Loucy (cell line): Measurements from ENCODE around the gene COLQ.

Experiments used
- H2AFZ ChIP-seq: fragments of 200-600 bp; sonication (generic); 2 replicates; pipeline ENCODE4 v1.6.0; 2016; ENCODE audit warnings: antibody characterized with exemption, mild to moderate bottlenecking, low read length, moderate library complexity
- H3F3A ChIP-seq: fragments of 200-600 bp; 2 replicates; pipeline ENCODE4 v1.6.0; 2016; ENCODE audit warnings: antibody characterized with exemption, low read depth, mild to moderate bottlenecking
- H3K27me3 ChIP-seq: fragments of 200-600 bp; sonication (generic); 2 replicates; pipeline ENCODE4 v1.6.1; 2014; ENCODE audit warnings: low read length, mild to moderate bottlenecking; ENCODE audit not compliant: insufficient read depth, poor library complexity, severe bottlenecking
- H3K36me3 ChIP-seq: fragments of 200-600 bp; sonication (generic); 2 replicates; pipeline ENCODE4 v1.6.1; 2016; ENCODE audit warnings: low read length; ENCODE audit not compliant: insufficient read depth
- H3K4me1 ChIP-seq: fragments of 200-600 bp; sonication (generic); 2 replicates; pipeline ENCODE4 v1.5.1; 2014; ENCODE audit warnings: low read length, mild to moderate bottlenecking; ENCODE audit not compliant: insufficient read depth, poor library complexity, severe bottlenecking
- H3K4me2 ChIP-seq: fragments of 200-600 bp; sonication (generic); 2 replicates; pipeline ENCODE4 v1.6.0; 2014; ENCODE audit warnings: antibody characterized with exemption, low read length, low read depth, mild to moderate bottlenecking; ENCODE audit not compliant: poor library complexity, severe bottlenecking
- H3K4me3 ChIP-seq: fragments of 200-600 bp; sonication (generic); 2 replicates; pipeline ENCODE4 v1.5.1; 2014; ENCODE audit warnings: low read length, mild to moderate bottlenecking, mixed read lengths; ENCODE audit not compliant: poor library complexity, severe bottlenecking
- H3K79me2 ChIP-seq: fragments of 200-600 bp; sonication (generic); 2 replicates; pipeline ENCODE4 v1.6.1; 2014; ENCODE audit warnings: low read length; ENCODE audit not compliant: insufficient read depth
- H3K9ac ChIP-seq: fragments of 200-600 bp; sonication (generic); 2 replicates; pipeline ENCODE4 v1.6.0; 2014; ENCODE audit warnings: mild to moderate bottlenecking, low read depth, low read length, moderate library complexity; ENCODE audit not compliant: poor library complexity, severe bottlenecking
- H3K9me2 ChIP-seq: fragments of 200-600 bp; sonication (generic); replicated peaks from 2 replicates; pipeline ENCODE4 v1.6.1; 2016; ENCODE audit warnings: low read depth, low read length, mixed read lengths
- H3K9me3 ChIP-seq: fragments of 200-600 bp; sonication (generic); 2 replicates; pipeline ENCODE4 v1.6.1; 2014; ENCODE audit warnings: mild to moderate bottlenecking, antibody characterized with exemption, low read length, low read depth; ENCODE audit not compliant: insufficient read depth
- H4K20me1 ChIP-seq: fragments of 200-600 bp; sonication (generic); 2 replicates; pipeline ENCODE4 v1.6.0; 2014; ENCODE audit warnings: antibody characterized with exemption, low read length, mild to moderate bottlenecking; ENCODE audit not compliant: insufficient read depth, poor library complexity, severe bottlenecking
- EZH2phosphoT487 ChIP-seq: fragments of 200-600 bp; IDR thresholded peaks from 2 replicates; pipeline ENCODE4 v1.6.1; 2018; ENCODE audit warnings: antibody characterized with exemption, mild to moderate bottlenecking, moderate library complexity, borderline replicate concordance
- TF ChIP-seq, protein P1 (sequence below): fragments of 200-600 bp; sonication (generic); conservative IDR thresholded peaks from 2 replicates; pipeline ENCODE4 v1.5.1; 2014; ENCODE audit warnings: mild to moderate bottlenecking, antibody characterized with exemption, low read length

COLQ gene

DNA sequence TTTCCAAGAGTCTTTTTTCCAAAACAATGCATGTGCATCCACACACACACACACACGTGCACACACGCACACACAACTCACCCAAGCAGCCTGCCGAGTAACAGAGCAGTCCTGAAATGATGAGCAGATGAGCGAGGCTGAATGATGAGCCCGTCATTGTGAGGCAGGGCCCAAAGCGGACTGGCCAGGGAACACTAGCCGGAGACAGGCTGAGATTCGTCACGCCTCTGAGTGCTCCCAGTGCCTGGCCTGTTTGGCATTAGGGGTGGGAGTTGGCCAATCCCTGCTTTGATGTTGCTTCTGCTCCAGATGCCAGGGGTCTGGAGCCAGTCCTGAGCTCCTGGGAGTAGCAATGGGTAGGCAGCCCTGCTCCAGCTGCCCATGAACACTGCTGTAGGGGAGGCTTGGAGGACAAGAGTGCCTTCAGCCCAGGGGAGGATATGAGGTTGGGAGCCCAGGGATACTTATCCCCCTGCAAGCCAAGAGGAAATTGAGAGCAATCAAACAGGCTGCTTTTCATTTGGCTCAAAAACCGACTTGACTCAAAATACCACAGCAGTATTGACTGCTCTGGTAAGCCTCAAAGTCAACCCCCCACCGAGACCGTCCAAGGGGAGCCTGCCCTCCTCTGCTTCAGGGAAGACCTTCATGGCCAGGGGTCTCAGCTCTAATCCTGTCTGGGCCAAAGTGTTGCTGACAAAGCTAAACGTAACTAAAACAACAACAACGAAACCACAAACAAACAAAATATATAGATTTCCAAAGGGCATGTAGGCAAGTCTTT lies 22.9 kb downstream of the COLQ start:
- Histone ChIP-seq H3K79me2 (no peaks in the 10 kb centered on the region), H2AFZ (no peak overlapping the region), H3K4me1 (peaks cover 6% of the 10 kb centered on the region), H3K4me3 (no peak overlapping the region), H3K9me2 (no peaks in the 10 kb centered on the region), H3K4me2 (no peak overlapping the region), H3K9ac (no peak overlapping the region), H3K27me3 (no peaks in the 10 kb centered on the region), H3K36me3 (no peaks in the 10 kb centered on the region), H3K9me3 (no peaks in the 10 kb centered on the region), H4K20me1 (no peaks in the 10 kb centered on the region), H3F3A (no peaks in the 10 kb centered on the region)
- no peak for TF ChIP-seq EZH2phosphoT487
- TF ChIP-seq, protein P1, sequence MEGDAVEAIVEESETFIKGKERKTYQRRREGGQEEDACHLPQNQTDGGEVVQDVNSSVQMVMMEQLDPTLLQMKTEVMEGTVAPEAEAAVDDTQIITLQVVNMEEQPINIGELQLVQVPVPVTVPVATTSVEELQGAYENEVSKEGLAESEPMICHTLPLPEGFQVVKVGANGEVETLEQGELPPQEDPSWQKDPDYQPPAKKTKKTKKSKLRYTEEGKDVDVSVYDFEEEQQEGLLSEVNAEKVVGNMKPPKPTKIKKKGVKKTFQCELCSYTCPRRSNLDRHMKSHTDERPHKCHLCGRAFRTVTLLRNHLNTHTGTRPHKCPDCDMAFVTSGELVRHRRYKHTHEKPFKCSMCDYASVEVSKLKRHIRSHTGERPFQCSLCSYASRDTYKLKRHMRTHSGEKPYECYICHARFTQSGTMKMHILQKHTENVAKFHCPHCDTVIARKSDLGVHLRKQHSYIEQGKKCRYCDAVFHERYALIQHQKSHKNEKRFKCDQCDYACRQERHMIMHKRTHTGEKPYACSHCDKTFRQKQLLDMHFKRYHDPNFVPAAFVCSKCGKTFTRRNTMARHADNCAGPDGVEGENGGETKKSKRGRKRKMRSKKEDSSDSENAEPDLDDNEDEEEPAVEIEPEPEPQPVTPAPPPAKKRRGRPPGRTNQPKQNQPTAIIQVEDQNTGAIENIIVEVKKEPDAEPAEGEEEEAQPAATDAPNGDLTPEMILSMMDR = no peak

DNA sequence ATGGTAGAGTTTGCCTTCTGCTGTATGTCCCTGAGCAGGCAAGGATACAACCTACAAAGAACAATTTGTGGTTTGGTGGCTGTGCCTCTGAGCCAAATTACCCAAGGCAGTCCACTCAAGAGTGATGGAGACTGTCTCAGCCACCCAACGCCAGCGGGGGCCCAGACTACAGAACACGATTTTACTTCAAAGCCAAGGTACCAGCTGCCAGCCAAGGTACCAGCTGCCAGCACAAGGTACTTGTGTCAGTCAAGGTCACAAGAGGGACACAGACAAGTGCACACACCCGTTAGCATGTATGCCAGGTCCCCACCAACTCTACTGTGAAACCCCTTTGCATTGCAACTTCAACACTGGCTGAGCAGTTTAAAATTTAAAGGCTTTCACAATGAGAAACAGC lies 23.5 kb downstream of the COLQ start:
- no peak overlapping the region for H3K4me3 ChIP-seq
- TF ChIP-seq, protein P1 = no peak
- TF ChIP-seq EZH2phosphoT487 = no peak
- no peaks in the 10 kb centered on the region for H3K79me2 ChIP-seq

DNA sequence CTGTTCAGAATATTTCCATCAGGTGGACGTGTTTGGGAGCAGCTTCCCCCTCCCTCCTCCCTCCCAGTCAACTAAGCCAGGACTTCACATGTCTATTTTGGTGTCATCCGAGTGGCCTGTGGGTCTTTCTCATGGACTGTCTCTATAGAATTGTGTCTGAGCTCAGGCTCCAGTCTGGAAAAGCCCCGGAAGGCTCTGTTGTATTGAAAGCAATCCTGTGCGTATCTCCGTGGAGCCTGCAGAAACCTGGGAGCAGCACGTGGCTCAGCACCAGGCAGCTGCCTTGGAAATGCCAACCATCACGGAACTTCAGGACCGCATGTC lies 25.2 kb downstream of the COLQ start:
- H3K4me3 ChIP-seq = no peak overlapping the region
- TF ChIP-seq EZH2phosphoT487 = no peak
- TF ChIP-seq, protein P1 = no peak

More for the DNA sequence above, 23.5 kb downstream of the COLQ start:
- no peaks in the 10 kb centered on the region for H3K36me3 ChIP-seq
- no peaks in the 10 kb centered on the region for H3F3A ChIP-seq
- no peaks in the 10 kb centered on the region for H3K9me2 ChIP-seq
- peaks cover 6% of the 10 kb centered on the region for H3K4me1 ChIP-seq
- H3K9ac ChIP-seq = no peak overlapping the region
- H4K20me1 ChIP-seq = no peaks in the 10 kb centered on the region
- no peak overlapping the region for H2AFZ ChIP-seq
- no peak overlapping the region for H3K4me2 ChIP-seq
- no peaks in the 10 kb centered on the region for H3K9me3 ChIP-seq
- H3K27me3 ChIP-seq = no peaks in the 10 kb centered on the region

More for the DNA sequence above, 25.2 kb downstream of the COLQ start:
- peaks cover 6% of the 10 kb centered on the region for H3K4me1 ChIP-seq
- H3K9me2 ChIP-seq = no peaks in the 10 kb centered on the region
- no peaks in the 10 kb centered on the region for H3K27me3 ChIP-seq
- H3K36me3 ChIP-seq = no peaks in the 10 kb centered on the region
- H3K79me2 ChIP-seq = no peaks in the 10 kb centered on the region
- H2AFZ ChIP-seq = no peak overlapping the region
- no peak overlapping the region for H3K4me2 ChIP-seq
- no peak overlapping the region for H3K9ac ChIP-seq
- H3K9me3 ChIP-seq = no peaks in the 10 kb centered on the region
- H4K20me1 ChIP-seq = no peaks in the 10 kb centered on the region
- no peaks in the 10 kb centered on the region for H3F3A ChIP-seq
